GM12878 (cell line): ENCODE results near the gene TMEM229B.

Source experiments
- EP300 ChIP-seq, 2 experiments: fragments of 150-350 bp in 1 of 2; IDR thresholded peaks; 2 replicates each; pipeline ENCODE4 v1.6.1; 2011 to 2012; ENCODE audit warnings: low read depth in 2 of 2, low read length in 2 of 2, borderline replicate concordance in 1 of 2, improper control_type of control experiment in 1 of 2, inconsistent platforms in 1 of 2; ENCODE audit not compliant: control insufficient read depth in 1 of 2
- JUNB ChIP-seq: IDR thresholded peaks from 2 replicates; pipeline ENCODE4 v1.6.1; 2016; ENCODE audit warnings: antibody characterized with exemption, mild to moderate bottlenecking
- POLR2A ChIP-seq: IDR thresholded peaks from 2 replicates; pipeline ENCODE4 v1.6.1; 2011; ENCODE audit warnings: low read depth, mild to moderate bottlenecking, low read length

DNA sequence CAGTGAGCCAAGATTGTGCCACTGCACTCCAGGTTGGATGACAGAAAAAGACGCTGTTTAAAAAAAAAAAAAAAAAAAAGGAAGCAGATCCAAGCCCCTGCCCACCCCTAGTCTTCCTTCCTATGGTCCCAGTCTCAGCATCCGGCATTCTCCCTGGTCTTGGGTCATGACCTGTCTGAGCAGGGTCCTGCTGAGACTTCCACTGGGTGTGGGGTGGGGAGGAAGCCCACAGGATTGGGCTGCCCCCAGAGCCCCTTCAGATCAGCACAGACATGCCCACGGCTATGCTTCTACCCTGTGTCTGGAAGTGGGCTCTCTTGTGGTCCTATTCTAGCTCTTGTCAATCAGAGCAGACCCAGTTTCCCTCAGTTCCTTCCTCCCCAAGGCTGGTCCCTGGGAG, 64.0 kb downstream of the TMEM229B start:
- TF ChIP-seq EP300 (IDR thresholded peaks at IDR 0.05; ENCODE audit: borderline replicate concordance in 1 of 2, control insufficient read depth in 1 of 2, low read depth in 2 of 2, low read length in 2 of 2) (no peak), JUNB (no peak), POLR2A (no peak)
